ENCODE results near the gene ADAMTS10.

- TF ChIP-seq REST (IDR thresholded peaks at IDR 0.05; ENCODE audit: low read depth) (no peak), CEBPB (IDR thresholded peaks at IDR 0.05) (no peak), YY1 (IDR thresholded peaks at IDR 0.05; ENCODE audit: low read depth) (no peak), TEAD4 (IDR thresholded peaks at IDR 0.05) (no peak), MAX (IDR thresholded peaks at IDR 0.05) (no peak), CREB1 (IDR thresholded peaks at IDR 0.05; ENCODE audit: low read depth) (no peak), TAF1 (IDR thresholded peaks at IDR 0.05; ENCODE audit: low read depth) (no peak), ZBTB7A (IDR thresholded peaks at IDR 0.05; ENCODE audit: low read depth) (no peak), EP300 (IDR thresholded peaks at IDR 0.05; ENCODE audit: borderline replicate concordance) (no peak)
These were observed 3.1 kb downstream of the ADAMTS10 start for GRCh38 chr19:8607386-8607785.
